GM18873 (cell line): ENCODE data around the gene ZDHHC12.

Experiments used
- ATAC-seq: cut with Tn5 transposase; IDR thresholded peaks from one replicate; pipeline ENCODE4 v1.9.1; 2021; ENCODE audit warnings: mild to moderate bottlenecking, moderate library complexity, moderate number of reproducible peaks; ENCODE audit not compliant: unreplicated experiment, low FRiP score

Gene ZDHHC12

GRCh38 chr9:128731093-128731492, 7.2 kb upstream of the ZDHHC12 start:
- no peak for ATAC-seq

GRCh38 chr9:128729766-128730517, 6.0 kb upstream of the ZDHHC12 start:
- no peak for ATAC-seq

DNA sequence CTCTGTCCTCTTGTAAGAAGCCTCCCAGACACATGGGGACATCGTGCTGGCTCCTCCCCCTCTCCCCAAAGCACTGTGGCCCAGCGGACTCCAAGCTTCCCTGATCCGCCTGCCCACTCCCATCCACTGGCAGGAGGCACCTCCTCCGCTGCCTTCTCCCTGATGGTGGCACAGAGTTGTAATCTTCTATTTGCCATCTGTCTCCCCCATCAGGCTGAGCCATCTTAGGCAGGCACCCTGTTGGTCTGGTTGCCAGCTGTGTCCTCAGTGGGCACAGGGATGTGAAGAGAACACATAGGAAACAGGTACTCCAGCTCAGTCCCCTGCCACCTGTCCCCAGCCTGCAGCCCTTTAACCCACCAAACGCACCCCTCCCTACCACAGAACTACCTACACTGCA, 5.4 kb upstream of the ZDHHC12 start:
- ATAC-seq = no peak

- ATAC-seq = no peak
These were observed 4.4 kb upstream of the ZDHHC12 start for GRCh38 chr9:128728298-128728697.

DNA sequence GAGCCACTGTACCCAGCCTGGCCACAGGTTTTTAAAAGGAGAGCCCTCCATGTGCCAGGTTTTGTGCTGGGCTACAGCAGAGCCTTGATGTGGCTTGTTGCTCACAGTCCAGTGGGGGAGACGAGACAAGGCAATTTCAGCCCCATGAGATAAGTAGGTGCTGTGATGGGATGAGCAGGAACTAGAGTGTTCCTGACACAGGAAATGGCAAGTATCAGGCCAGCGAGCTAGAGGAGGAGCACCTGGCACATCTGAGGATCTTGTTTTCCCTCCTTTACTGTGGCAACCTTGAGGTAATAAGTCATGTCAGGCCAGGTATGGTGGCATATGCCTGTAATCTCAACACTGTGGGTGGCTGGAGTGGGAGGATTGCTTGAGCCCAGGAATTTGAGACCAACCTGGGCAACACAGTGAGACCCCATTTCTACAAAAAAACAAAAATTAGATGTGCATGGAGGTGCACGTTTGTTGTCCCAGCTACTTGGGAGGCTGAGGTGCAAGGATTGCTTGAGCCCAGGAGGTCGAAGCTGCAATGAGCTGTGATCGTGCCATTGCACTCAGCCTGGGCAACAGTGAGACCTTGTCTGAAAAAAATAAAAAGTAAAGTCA, 3.8 kb upstream of the ZDHHC12 start:
- no peak for ATAC-seq

- ATAC-seq = no peak
These were observed 851 bp upstream of the ZDHHC12 start for GRCh38 chr9:128724744-128725211.

GRCh38 chr9:128723352-128723865, 518 bp downstream of the ZDHHC12 start:
- no peak for ATAC-seq

DNA sequence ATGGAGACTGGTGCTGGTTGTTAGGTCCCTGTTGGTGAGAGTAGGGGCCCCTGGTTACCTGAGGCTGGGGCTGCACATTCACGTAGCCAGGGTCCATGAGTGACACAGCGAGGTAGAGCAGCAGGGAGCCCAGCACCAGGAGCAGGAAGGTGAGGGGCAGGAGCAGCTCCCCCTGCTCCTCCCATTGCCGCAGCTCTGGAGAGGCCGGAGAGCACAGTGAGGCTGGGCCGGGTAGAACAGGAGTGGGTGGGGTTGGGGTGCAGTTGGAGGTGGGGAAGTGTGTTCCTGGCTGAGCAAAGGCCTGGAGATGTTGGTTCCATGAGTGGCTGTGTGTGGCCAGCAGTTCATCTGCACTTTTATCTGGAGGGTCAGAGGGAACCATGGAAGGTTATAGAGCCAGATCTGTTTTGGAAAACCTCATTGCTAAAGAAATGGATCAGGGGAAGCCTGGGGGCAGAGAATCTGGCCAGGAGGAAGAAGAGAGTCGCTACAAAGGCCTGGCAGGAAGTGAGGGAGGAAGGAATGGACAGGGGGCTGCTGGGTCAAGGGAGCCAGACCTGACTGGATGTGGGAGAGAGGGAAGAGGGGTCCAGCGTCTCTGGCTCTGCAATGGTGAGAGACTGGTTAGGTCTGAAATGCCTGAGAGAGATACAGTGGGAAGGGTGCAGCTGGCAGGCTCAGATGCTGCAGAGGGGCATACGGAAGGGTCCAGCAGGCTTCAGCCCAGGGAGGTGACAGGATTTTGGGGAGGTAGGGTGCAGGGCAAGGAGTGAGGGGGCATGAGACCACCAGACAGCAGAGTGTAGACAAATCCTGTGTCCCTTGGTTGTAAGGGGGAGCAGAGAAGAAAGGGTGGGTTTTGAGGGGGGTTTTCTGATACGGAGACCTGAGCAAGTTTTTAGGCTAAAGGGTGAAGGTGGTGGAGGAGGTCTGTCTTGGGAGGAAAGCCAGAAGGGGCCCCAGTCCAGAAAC, 1.3 kb downstream of the ZDHHC12 start:
- ATAC-seq = no peak

- ATAC-seq = no peak
These were observed 2.4 kb downstream of the ZDHHC12 start for GRCh38 chr9:128721487-128722010.

DNA sequence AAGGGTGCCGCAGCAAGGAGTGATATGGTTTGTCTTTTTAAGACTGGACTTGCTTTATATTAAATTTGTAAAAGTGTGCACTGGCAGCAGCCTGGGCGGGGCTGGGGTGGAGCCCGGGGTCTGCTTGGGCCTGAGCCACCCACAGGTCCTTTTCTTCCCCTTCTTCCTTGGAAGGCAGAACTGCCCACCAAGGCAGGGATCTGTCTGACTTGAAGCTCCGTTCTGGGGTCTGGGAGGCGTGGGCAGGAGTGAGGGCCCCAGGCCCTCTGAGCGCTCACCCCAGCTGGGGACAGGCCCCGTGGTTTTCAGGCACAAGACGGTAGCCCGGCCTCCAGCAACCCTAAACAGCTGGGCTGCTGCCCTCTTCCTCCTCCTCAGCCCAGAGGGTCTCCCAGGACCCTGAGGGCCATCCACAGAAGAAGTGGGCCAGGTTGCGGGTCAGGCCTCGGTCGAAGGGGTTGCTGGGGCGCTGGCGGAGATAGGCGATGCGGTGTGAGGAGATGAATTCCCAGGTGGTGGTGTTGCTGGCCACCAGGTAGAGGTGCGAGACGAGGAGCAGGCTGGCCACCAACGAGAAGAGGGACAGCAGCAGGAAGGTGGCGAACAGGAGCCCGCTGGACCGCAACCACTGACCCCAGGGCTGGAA, 3.0 kb downstream of the ZDHHC12 start:
- ATAC-seq = no peak

- no peak for ATAC-seq
These were observed 3.9 kb downstream of the ZDHHC12 start for GRCh38 chr9:128719919-128720605.

GRCh38 chr9:128718475-128718874, 5.5 kb downstream of the ZDHHC12 start:
- no peak for ATAC-seq

DNA sequence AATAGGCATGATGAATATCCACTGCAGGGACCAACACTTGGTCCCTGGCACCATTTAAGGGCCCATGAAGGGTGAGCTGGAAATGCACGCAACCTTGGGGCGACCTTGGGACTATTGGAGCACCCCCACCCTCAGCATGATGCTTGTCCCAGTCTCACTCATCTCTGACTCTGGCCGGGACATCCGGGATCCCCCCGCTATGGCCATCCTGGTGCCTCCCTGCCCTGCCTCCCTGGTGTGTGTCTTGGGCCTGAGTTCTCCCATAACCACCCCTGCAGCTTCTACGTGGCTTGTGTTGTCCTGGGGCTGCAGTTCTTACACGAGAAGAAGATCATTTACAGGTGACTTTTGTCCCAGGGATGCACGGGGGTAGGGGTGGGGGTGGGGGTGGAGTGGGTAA, 5.9 kb downstream of the ZDHHC12 start:
- ATAC-seq = no peak

DNA sequence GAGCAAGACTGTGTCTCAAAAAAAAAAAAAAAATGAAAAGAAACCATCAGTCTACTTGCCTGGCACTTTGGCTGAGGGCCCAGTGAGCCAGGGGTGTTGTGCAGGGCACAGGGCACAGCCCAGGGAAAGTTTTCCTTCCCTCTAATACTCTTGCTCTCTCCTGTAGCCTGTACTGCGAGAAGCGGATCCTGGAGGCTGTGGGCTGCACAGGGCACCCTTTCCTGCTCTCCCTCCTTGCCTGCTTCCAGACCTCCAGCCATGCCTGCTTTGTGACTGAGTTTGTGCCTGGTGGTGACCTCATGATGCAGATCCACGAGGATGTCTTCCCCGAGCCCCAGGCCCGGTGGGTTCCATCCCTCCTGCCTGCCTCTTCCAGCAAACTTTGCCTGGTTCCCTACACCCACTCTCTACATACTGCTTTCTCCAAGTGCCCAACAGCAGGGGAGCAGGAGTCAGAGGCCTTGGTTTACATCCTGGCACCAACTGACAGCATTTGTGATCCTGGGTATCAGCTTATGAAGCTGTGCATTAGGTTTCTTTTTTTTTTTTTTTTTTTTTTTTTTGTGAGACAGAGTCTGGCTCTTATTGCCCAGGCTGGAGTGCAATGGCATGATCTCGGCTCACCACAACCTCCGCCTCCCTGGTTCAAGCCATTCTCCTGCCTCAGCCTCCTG, 7.2 kb downstream of the ZDHHC12 start:
- no peak for ATAC-seq

DNA sequence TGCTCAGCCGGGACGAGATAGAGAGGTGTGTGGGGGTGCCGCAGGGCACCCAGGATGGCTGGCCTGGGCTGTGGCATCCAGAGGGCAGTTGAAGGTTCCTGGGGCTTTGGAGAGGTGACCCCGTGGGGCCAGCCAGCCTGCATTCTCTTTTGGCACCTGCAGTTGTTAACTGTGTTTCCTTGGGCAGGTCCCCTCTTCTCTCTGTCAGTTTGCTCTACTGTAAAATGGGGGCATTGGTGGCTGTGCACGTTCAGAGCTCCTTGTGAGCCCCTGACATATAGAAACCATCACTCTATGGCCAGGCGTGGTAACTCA, 8.5 kb downstream of the ZDHHC12 start:
- ATAC-seq = no peak

DNA sequence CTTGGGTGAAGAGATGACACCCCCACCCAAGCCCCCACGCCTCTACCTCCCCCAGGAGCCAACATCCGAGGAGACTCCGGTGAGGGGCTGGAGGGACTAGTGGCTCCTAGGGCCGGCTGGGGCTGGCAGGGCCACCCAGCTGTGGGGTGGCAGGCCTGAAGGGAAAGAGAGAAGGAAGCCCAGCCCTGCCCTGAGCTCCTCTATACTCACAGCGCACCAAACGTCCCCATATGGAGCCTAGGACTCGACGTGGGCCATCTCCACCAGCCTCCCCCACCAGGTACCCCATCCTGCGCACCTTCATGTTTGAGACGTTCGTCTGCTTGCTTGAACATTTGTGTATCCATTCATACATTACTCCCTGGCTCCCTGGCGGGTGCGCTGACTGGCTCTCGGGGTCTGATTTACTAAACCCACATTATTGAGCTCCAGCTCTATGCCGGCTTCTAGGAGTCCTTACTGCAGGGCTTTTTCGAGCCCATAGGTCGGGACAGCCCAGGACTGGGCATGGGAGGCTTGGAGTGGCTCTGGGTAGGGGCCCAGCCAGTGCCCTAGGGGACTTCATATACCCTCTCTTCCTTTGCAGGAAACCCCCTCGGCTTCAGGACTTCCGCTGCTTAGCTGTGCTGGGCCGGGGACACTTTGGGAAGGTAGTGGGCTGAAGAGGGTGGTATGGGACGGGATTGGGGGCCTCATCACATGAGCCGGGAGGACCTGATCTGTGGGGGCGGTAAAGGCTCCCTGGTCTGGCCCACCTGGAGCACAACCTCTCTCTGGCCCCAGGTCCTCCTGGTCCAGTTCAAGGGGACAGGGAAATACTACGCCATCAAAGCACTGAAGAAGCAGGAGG, 9.1 kb downstream of the ZDHHC12 start:
- no peak for ATAC-seq

DNA sequence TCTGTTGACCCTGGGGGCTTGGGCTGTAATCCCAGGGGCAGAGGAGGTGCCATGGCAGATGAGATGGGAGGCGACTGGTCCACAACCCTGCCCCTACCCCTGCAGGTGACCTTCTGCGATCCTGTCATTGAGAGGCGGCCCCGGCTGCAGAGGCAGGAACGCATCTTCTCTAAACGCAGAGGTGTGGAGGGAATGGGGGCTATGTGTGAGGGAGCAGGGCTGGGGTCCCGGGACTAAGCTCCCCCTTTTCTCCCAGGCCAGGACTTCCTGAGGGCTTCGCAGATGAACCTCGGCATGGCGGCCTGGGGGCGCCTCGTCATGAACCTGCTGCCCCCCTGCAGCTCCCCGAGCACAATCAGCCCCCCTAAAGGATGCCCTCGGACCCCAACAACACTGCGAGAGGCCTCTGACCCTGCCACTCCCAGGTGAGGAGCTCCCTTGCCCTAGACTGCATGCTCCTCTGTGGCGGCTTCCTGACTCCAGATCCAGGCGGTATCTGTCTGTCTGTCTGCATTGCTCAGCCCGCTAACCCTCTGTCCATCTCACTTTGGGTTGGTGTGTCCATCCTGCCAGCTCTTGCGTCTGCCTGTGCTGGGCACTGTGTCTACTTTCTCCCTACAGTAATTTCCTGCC, 9.9 kb downstream of the ZDHHC12 start:
- no peak for ATAC-seq

DNA sequence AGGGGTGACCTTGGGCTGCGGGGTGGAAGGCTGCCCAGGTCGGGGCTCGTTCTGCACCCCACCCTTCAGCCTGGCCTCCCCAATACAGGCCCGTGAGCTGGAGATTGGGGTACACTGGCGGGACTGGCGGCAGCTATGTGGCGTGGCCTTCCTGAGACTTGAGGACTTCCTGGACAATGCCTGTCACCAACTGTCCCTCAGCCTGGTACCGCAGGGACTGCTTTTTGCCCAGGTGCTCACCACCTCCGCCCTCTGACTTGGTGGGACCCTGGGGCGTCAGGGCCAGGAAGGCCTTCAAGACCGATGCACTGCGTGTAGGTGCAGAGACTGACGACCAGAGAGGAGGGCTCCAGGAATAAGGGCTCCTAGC, 10.5 kb downstream of the ZDHHC12 start:
- no peak for ATAC-seq
